PC-3 (cell line): ENCODE data around the gene PBXIP1.
"Not testable (repeated sequence)": the region's sequence is repeated elsewhere in the genome, so short reads cannot be mapped to it uniquely, and the experiment has no call there.

Experiments used
- CTCF ChIP-seq: fragments of 300-600 bp; sonication (generic); conservative IDR thresholded peaks from 2 replicates; pipeline ENCODE4 v1.5.1; 2017; ENCODE audit warnings: antibody characterized with exemption, low read depth, mild to moderate bottlenecking, low read length
- EZH2 ChIP-seq: fragments of 300-600 bp; sonication (generic); IDR thresholded peaks from one replicate; pipeline ENCODE4 v1.6.1; 2017; ENCODE audit warnings: antibody characterized with exemption, mild to moderate bottlenecking, low read length; ENCODE audit not compliant: unreplicated experiment
- EZH2phosphoT487 ChIP-seq: fragments of 300-600 bp; sonication (generic); IDR thresholded peaks from 2 replicates; pipeline ENCODE4 v1.6.1; 2018; ENCODE audit warnings: mild to moderate bottlenecking, antibody characterized with exemption, low read length, borderline replicate concordance

GRCh38 chr1:154977762-154978161, 21.9 kb upstream of the PBXIP1 start:
- not testable (repeated sequence) for TF ChIP-seq CTCF, EZH2, EZH2phosphoT487
